HL-60/S4 treated with phorbol 12-myristate 13-acetate at 8.2 ng/mL for 4 days and 3 days (cell line): ENCODE results near the gene BSPRY.

Experiments
- in situ Hi-C: fragments of 300-500 bp; cut with MboI; formaldehyde crosslinking; loops from 2 replicates; pipeline ENCODE4 v1.15.0; 2022; ENCODE audit warnings: low sequenced_read_pairs

The BSPRY gene

DNA sequence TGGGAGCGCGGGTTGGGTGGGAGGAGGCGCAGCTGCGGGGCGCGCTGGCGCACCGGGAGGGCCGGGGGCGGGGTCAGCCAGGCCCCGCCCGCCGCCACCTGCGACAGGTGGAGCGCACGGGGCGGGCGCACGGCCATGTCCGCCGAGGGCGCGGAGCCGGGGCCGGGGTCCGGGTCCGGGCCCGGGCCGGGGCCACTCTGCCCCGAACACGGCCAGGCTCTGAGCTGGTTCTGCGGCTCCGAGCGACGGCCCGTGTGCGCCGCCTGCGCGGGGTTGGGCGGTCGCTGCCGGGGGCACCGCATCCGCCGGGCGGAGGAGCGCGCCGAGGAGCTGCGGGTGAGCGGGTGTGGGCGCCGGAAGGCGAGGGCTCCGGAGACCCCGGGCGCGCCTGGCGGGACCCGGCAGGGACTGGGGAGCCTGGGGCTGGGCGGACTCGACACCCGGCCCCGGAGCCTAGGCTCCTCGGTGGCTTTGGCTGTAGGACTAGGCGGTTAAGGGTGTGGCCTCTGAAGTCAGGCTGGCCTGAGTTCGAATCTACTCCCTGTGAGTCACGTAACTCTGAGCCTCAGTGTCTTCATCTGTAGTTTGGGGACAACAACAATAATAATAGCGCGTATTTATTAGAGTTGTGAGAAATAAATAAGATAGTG lies at the start of gene BSPRY:
Gene BSPRY, plus strand, starts transcription at position 97 of the 650 bp plus-strand sequence. Its CDS starts 39 bp downstream, at position 136.
- in situ Hi-C loops = no loop called here

DNA sequence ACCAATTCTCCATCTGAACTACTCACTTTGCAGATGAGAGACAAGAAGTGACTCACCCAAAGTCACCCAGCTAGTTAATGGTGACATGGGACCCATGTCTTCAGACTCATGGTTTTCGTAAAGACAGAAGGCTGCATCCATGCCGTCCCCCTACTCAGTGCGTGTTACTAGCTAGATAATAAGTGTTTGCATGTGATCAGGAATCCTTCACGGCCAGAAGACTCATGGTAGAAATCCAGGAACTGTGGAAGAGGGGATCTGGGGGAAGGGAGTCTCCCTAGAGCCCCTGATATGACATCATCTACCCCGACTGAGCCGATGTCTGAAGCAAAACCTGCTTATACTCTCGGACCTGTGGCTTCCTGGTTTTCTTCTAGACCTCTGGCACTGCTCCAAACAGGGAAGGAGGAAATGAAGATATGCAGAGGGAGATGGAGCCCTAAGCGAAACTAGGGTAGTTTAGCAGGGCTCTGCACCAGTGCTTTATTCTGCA lies 49.5 kb upstream of the BSPRY start:
- in situ Hi-C loops = loop anchor here (25.0 kb wide), 1 partner anchor 362 kb away; no protein-coding TSS in a partner anchor

DNA sequence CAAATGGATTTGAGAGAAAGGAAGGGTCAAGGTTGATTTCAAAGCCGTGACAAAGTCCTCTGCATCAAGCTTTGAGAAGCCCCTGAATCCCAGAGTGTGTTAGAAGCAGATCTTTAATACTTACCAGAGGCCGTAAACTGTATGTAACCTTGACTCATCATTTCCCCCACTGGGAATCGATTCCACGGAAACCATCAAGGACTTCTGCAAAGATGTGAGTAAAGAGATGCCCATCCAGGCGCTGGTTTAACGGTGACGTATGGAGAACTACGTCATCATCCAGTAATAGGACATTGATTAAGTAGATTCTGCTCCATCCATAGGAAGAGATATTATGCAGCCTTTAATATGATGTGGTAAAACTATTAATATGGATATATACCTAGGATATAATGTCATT lies 47.8 kb upstream of the BSPRY start:
- in situ Hi-C loops = loop anchor here (25.0 kb wide), 1 partner anchor 361 kb away; no protein-coding TSS in a partner anchor

- in situ Hi-C loops = loop anchor here (25.0 kb wide), 1 partner anchor 359 kb away; no protein-coding TSS in a partner anchor
These were observed 46.4 kb upstream of the BSPRY start, which contains the start of gene RNF183 for GRCh38 chr9:113302792-113303418. Gene RNF183, minus strand, starts transcription at chr9:113303376. Its CDS starts 5,192 bp downstream, at chr9:113298184.

- in situ Hi-C loops = loop anchor here (25.0 kb wide), 1 partner anchor 356 kb away; no protein-coding TSS in a partner anchor
These were observed 42.8 kb upstream of the BSPRY start for GRCh38 chr9:113306566-113306965.

DNA sequence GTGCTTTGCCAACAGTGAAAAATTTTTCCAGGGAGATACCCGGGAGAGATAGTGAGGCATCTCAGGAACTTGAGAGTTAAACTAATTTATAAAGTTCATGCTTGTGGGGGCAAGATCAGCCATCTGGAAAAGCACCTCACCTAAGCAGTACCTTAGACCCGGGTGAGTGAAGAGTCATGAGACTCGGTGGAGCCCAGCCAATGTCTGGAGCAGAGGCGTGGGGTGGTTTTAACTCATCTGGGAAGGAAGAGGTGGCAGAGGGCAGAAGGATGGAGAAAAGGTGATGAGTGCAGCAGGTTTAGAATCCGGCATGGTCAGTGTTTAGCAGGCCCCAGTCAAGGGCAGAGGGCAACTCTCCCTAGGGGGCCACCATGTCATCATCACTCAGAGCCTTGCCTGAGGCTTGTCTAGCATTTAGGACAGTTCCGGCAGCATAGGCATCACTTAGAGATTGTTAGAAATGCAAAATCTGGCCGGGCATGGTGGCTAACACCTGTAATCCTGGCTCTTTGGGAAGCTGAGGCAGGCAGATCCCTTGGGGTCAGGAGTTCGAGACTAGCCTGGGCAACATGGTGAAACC lies 41.9 kb upstream of the BSPRY start:
- in situ Hi-C loops = loop anchor here (25.0 kb wide), 1 partner anchor 355 kb away; no protein-coding TSS in a partner anchor

DNA sequence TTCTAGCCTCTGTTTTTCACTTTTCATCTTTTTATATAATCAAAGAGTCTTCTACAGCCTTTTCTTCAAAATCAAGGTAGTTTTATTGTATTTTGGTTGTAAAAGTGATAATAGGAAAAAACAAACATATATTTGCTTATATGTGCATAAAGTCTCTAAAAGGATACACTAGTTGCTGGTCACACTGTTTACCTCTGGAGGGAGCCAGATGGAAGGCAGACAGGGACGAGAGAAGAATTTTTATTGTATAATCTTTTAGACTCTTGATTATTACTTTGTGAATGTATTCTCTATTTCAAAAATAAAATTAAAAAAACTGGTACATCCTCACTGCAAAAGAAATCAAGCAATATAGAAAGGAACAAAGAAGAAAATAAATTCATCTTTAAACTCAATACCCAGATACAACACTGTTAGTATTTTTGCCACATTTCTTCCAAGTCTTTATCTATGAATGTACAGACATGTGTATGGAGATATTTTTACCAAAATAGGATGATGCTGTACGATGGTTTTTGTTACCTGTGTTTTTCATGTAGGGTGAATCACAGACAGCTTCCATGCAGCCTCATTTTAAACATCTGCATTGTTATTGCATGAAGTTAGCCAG lies 40.0 kb upstream of the BSPRY start:
- in situ Hi-C loops = loop anchor here (25.0 kb wide), 1 partner anchor 353 kb away; no protein-coding TSS in a partner anchor

DNA sequence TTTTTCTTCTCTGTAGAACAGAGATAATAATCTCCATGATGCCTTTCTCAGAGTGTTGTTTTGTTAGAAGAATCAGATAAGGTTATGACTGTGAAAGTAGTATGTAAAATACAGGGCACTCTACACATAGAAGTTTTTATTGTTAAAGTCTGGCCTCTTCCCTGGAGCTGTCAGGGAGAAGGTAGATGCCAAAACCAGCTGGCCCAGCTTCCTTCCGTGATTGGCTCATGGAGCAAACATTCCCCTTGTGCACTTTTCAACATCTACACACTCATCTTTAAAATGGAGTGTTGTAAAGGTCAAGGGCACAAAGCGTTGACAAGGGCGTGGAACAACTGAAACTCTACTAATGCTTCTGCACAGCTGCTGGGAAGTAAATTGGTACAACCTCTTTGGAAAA lies 38.8 kb upstream of the BSPRY start:
- in situ Hi-C loops = loop anchor here (25.0 kb wide), 1 partner anchor 352 kb away; no protein-coding TSS in a partner anchor

- in situ Hi-C loops = loop anchor here (25.0 kb wide), 1 partner anchor 350 kb away; no protein-coding TSS in a partner anchor
These were observed 37.4 kb upstream of the BSPRY start for GRCh38 chr9:113311961-113312360.

GRCh38 chr9:113313261-113313660 lies 36.1 kb upstream of the BSPRY start:
- in situ Hi-C loops = loop anchor here (25.0 kb wide), 1 partner anchor 349 kb away; no protein-coding TSS in a partner anchor

- in situ Hi-C loops = loop anchor here (25.0 kb wide), 1 partner anchor 347 kb away; no protein-coding TSS in a partner anchor
These were observed 34.1 kb upstream of the BSPRY start for GRCh38 chr9:113315231-113315630.

DNA sequence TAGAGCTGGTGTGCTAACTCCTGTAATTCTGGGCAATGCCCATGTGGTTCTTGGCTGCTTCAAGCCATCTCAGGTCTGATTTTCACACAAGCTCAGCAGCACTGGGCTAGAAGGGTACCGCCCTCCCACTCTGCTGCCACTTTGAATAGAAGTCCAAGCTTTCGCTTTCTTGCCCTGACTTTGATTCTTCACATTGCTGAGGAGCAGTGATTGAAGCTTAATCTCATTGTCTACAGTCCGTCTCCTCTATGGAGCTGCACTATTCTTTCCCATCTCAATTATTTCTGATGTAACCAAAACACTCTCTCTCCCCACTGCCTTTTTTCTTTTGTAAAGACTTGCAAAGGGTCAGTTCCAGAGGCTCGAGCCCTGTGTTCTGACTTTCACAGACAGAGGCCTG lies 33.3 kb upstream of the BSPRY start:
- in situ Hi-C loops = loop anchor here (25.0 kb wide), 1 partner anchor 346 kb away; no protein-coding TSS in a partner anchor

DNA sequence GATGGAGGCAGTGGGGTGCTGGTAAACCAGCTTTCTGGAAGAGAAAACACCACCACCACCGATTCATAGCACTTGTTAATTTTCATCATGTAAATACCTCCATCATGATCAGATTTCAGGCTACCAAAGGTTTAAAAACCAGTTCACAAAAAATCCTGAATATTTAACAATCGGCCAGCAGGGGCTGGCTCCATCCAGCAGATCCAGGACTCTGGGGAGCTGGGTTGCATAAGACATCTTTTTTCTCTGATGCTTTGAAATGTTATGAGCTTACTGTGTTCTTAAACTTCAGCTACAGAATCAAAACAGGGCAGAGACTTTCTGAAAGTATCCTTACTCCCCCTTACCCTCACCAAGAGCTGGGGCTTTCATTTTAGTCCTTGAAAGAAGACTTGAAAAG lies 31.6 kb upstream of the BSPRY start:
- in situ Hi-C loops = loop anchor here (25.0 kb wide), 1 partner anchor 345 kb away; no protein-coding TSS in a partner anchor

- in situ Hi-C loops = loop anchor here (25.0 kb wide), 1 partner anchor 343 kb away; no protein-coding TSS in a partner anchor
These were observed 30.3 kb upstream of the BSPRY start for GRCh38 chr9:113319054-113319453.

GRCh38 chr9:113320051-113320450 lies 29.3 kb upstream of the BSPRY start:
- in situ Hi-C loops = loop anchor here (25.0 kb wide), 1 partner anchor 342 kb away; no protein-coding TSS in a partner anchor

DNA sequence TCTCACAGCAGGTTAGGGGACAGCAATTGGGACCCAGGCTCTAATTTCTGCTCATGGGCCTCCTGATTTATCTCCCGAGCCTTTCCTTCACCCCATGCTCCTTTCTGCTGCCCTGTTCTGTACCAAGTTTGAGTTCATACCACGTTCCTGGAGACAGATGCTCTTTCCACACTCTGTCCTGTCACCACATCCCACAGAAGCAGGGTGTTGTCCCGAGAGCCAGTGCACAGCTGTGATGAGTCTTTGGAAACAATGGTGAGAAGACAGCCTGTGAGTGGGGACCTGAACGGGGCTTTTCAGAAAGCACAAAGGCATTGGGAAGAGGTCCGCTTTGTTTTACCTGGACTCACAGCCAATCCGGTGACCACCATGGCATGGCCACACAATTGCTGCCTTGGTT lies 26.7 kb upstream of the BSPRY start:
- in situ Hi-C loops = loop anchor here (25.0 kb wide), 1 partner anchor 340 kb away; no protein-coding TSS in a partner anchor

DNA sequence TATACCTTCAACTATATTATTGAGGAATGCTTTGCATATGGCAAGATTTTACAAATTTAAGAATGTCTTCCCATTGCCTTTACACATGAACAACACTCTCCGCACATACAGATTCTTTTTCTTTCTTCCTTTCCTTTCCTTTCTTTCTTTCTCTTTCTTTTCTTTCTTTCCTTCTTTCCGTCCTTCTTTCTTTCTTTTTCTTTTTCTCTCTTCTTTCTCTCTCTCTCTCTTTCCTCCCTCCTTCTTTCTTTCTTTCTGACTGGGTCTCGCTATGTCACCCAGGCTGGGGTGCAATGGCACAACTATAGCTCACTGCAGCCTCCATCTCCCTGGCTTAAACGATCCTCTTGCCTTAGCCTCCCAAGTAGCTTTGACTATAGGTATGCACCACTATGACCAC lies 23.1 kb upstream of the BSPRY start:
- in situ Hi-C loops = no loop called here

- in situ Hi-C loops = no loop called here
These were observed 21.1 kb upstream of the BSPRY start for GRCh38 chr9:113328045-113328782.

DNA sequence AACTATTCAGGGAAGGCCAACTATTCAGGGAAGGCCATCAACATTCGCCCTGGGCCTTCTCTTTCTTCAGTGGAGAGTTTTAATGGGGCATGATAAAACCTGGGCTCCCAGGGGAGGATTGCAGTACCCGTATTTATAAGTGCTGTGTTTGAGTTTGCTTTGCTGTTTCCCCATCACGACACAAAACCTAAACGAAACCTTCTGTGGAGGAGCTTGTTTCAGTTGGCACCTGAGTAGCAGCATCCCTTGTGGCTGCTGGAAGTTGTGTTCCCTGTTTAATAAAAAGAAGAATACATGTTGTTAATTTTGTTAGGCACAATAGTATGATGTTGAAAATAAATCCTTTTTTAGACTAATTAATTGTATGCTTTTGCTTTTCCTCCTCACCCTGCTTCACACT lies 17.6 kb upstream of the BSPRY start:
- in situ Hi-C loops = no loop called here

DNA sequence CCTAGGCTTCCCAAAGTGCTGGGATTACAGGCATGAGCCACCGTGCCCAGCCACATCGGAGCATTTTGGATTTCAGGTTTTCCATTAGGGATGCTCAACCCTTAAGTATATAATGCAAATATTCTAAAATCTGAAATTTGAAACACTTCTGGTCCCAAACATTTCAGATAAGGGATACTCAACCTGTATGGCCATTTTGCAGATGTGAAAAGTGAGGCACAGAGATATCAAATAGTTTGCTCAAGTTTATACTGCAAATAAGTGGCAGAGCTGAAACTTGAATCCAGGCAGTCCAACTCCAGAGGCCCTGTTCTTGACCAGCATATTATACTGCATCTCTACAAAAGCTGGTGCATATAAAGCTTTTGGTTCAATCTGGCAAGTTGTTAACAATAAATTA lies 11.6 kb upstream of the BSPRY start:
- in situ Hi-C loops = no loop called here
